GM23248 (cell line): Measurements from ENCODE around the gene ACTL8. TPM values are rescaled to one million over a fixed set of nuclear protein-coding genes. Genes with fewer than 3 reads are reported as not detected.

ENCODE experiments used
- DNase-seq: peaks from one replicate; pipeline ENCODE4 v3.0.0-alpha.2; 2015
- H2AFZ ChIP-seq: fragments of 200-600 bp; sonication (generic); 2 replicates; pipeline ENCODE4 v1.6.1; 2016; ENCODE audit warnings: antibody characterized with exemption
- H3F3A ChIP-seq: fragments of 200-600 bp; sonication (generic); 2 replicates; pipeline ENCODE4 v1.6.1; 2016; ENCODE audit warnings: mild to moderate bottlenecking, antibody characterized with exemption, mixed run types; ENCODE audit not compliant: insufficient read depth
- H3K27ac ChIP-seq: fragments of 200-600 bp; sonication (generic); 2 replicates; pipeline ENCODE4 v1.5.1; 2016; ENCODE audit warnings: mild to moderate bottlenecking
- H3K27me3 ChIP-seq: fragments of 200-600 bp; sonication (generic); replicated peaks from 2 replicates; pipeline ENCODE4 v1.6.1; 2016; ENCODE audit warnings: mild to moderate bottlenecking; ENCODE audit not compliant: insufficient read depth
- H3K36me3 ChIP-seq: fragments of 200-600 bp; sonication (generic); 2 replicates; pipeline ENCODE4 v1.6.1; 2016; ENCODE audit warnings: low read depth, mild to moderate bottlenecking
- H3K4me1 ChIP-seq: fragments of 200-600 bp; sonication (generic); 2 replicates; pipeline ENCODE4 v1.6.1; 2016; ENCODE audit warnings: mild to moderate bottlenecking; ENCODE audit not compliant: insufficient read depth
- H3K4me2 ChIP-seq: fragments of 200-600 bp; sonication (generic); one replicate; pipeline ENCODE4 v1.6.1; 2016; ENCODE audit warnings: mild to moderate bottlenecking; ENCODE audit not compliant: unreplicated experiment
- H3K4me3 ChIP-seq: fragments of 200-600 bp; sonication (generic); 2 replicates; pipeline ENCODE4 v1.5.1; 2016; ENCODE audit warnings: mild to moderate bottlenecking
- H3K79me2 ChIP-seq: fragments of 200-600 bp; sonication (generic); 2 replicates; pipeline ENCODE4 v1.6.1; 2016; ENCODE audit warnings: mild to moderate bottlenecking; ENCODE audit not compliant: insufficient read depth
- H3K9ac ChIP-seq: fragments of 200-600 bp; sonication (generic); 2 replicates; pipeline ENCODE4 v1.6.1; 2016; ENCODE audit warnings: mild to moderate bottlenecking
- H3K9me2 ChIP-seq: fragments of 200-600 bp; sonication (generic); 2 replicates; pipeline ENCODE4 v1.6.1; 2016; ENCODE audit warnings: mixed run types, mild to moderate bottlenecking, moderate library complexity; ENCODE audit not compliant: insufficient read depth
- H3K9me3 ChIP-seq: fragments of 200-600 bp; sonication (generic); one replicate; pipeline ENCODE4 v1.6.1; 2017; ENCODE audit warnings: low read depth
- H4K20me1 ChIP-seq: fragments of 200-600 bp; sonication (generic); 2 replicates; pipeline ENCODE4 v1.6.0; 2016; ENCODE audit not compliant: insufficient read depth
- EZH2 ChIP-seq: fragments of 200-600 bp; sonication (generic); IDR thresholded peaks from 2 replicates; pipeline ENCODE4 v1.6.1; 2018; ENCODE audit warnings: antibody characterized with exemption, mild to moderate bottlenecking; ENCODE audit not compliant: insufficient read depth, poor library complexity, severe bottlenecking
- EZH2phosphoT487 ChIP-seq: fragments of 200-600 bp; sonication (generic); IDR thresholded peaks from 2 replicates; pipeline ENCODE4 v1.6.1; 2018; ENCODE audit warnings: antibody characterized with exemption, moderate library complexity, mild to moderate bottlenecking, low read depth; ENCODE audit not compliant: insufficient read depth
- WGBS, 2 experiments: methylation state at CpG; one replicate each; pipeline ENCODE4 v1.1.6; 2015 to 2017; ENCODE audit warnings: low lambda C conversion rate in 2 of 2, low coverage in 1 of 2; ENCODE audit errors: missing lambda C conversion rate in 2 of 2; 5-methylcytosine and 5-hydroxymethylcytosine counted together
- in situ Hi-C: fragments of 300-500 bp; cut with MboI; formaldehyde crosslinking; loops from 2 replicates; pipeline ENCODE4 v1.15.0; 2020
- polyA plus RNA-seq: library from polyadenylated mRNA; unstranded; fragments of >200 nt; fragmentation: Nextera tagmentation; extraction: Ambion mirVana; gene quantifications from 2 replicates; pipeline ENCODE4 v1.2.1, GENCODE V29; 2016
- total RNA-seq: library from RNA; depleted of rRNA; stranded (reverse); fragments of >200 nt; shearing (Covaris generic); gene quantifications from 2 replicates; pipeline ENCODE4 v1.2.3, GENCODE V29; 2014

Gene ACTL8
- total and polyA plus RNA-seq, 2 experiments from 2014 or later = 0.11 TPM; not detected in 1

- DNase-seq = no peak
- Histone ChIP-seq H3K27me3 (no peaks in the 10 kb centered on the region), H3K4me1 (peaks cover 6% of the 10 kb centered on the region; the same call in 1 of the 2 replicates), H3K79me2 (no peaks in the 10 kb centered on the region), H3K9me2 (no peaks in the 10 kb centered on the region), H3K9me3 (no peaks in the 10 kb centered on the region), H3K36me3 (no peaks in the 10 kb centered on the region), H3K27ac (no peak overlapping the region), H2AFZ (no peak overlapping the region), H4K20me1 (no peaks in the 10 kb centered on the region), H3K4me3 (no peak overlapping the region), H3K4me2 (no peak overlapping the region), H3F3A (0 out of 2 replicates have a peak, but pooled peaks cover 4% of the 10 kb centered on the region), H3K9ac (no peak overlapping the region)
- 61 to 73% methylated on average over 5 to 6 of the region's 6 CpGs for WGBS, 2 experiments
- in situ Hi-C loops = no loop called here
- no peak for TF ChIP-seq EZH2
- TF ChIP-seq EZH2phosphoT487 = no peak
Observed at GRCh38 chr1:17728123-17728712, 26.9 kb upstream of the ACTL8 start.

GRCh38 chr1:17729248-17729647 is 25.9 kb upstream of the ACTL8 start:
- WGBS, 2 experiments = 85 to 87% methylated on average over 12 of the region's 12 CpGs
- 0 out of 2 replicates have a peak, but pooled peaks cover 4% of the 10 kb centered on the region for H3F3A ChIP-seq

GRCh38 chr1:17729909-17730308 is 25.2 kb upstream of the ACTL8 start:
- Histone ChIP-seq H3K27ac (no peak overlapping the region), H3K4me1 (peaks cover 6% of the 10 kb centered on the region; the same call in 1 of the 2 replicates), H2AFZ (no peak overlapping the region), H4K20me1 (no peaks in the 10 kb centered on the region), H3K4me3 (no peak overlapping the region), H3K36me3 (no peaks in the 10 kb centered on the region), H3K9ac (no peak overlapping the region), H3K27me3 (no peaks in the 10 kb centered on the region), H3K9me2 (no peaks in the 10 kb centered on the region), H3K9me3 (no peaks in the 10 kb centered on the region), H3K4me2 (no peak overlapping the region), H3F3A (0 out of 2 replicates have a peak, but pooled peaks cover 4% of the 10 kb centered on the region), H3K79me2 (no peaks in the 10 kb centered on the region)
- no peak for TF ChIP-seq EZH2phosphoT487
- TF ChIP-seq EZH2 = no peak
- in situ Hi-C loops = no loop called here
- no peak for DNase-seq
- 52 to 62% methylated on average over 10 of the region's 10 CpGs for WGBS, 2 experiments

More at GRCh38 chr1:17729248-17729647, 25.9 kb upstream of the ACTL8 start:
- DNase-seq = no peak
- Histone ChIP-seq H3K27ac (no peak overlapping the region), H3K9ac (no peak overlapping the region), H4K20me1 (no peaks in the 10 kb centered on the region), H3K9me3 (no peaks in the 10 kb centered on the region), H3K4me3 (no peak overlapping the region), H3K4me1 (peaks cover 6% of the 10 kb centered on the region; the same call in 1 of the 2 replicates), H3K36me3 (no peaks in the 10 kb centered on the region), H2AFZ (no peak overlapping the region), H3K79me2 (no peaks in the 10 kb centered on the region), H3K9me2 (no peaks in the 10 kb centered on the region), H3K4me2 (no peak overlapping the region), H3K27me3 (no peaks in the 10 kb centered on the region)
- TF ChIP-seq EZH2phosphoT487 (no peak), EZH2 (no peak)
- in situ Hi-C loops = no loop called here

- Histone ChIP-seq H3K4me2 (no peak overlapping the region), H3K79me2 (no peaks in the 10 kb centered on the region), H3F3A (0 out of 2 replicates have a peak, but pooled peaks cover 4% of the 10 kb centered on the region), H2AFZ (no peak overlapping the region), H3K9ac (no peak overlapping the region), H3K27me3 (no peaks in the 10 kb centered on the region), H3K4me1 (peaks cover 6% of the 10 kb centered on the region; the same call in 1 of the 2 replicates), H3K27ac (no peak overlapping the region), H4K20me1 (no peaks in the 10 kb centered on the region), H3K9me2 (no peaks in the 10 kb centered on the region), H3K36me3 (no peaks in the 10 kb centered on the region), H3K9me3 (no peaks in the 10 kb centered on the region), H3K4me3 (no peak overlapping the region)
- in situ Hi-C loops = no loop called here
- no peak for DNase-seq
- 57 to 62% methylated on average over 5 of the region's 5 CpGs for WGBS, 2 experiments
- TF ChIP-seq EZH2phosphoT487 (no peak), EZH2 (no peak)
Observed at GRCh38 chr1:17731460-17731859, 23.7 kb upstream of the ACTL8 start.
